ENCODE results near the gene CWH43.

- TF ChIP-seq CTCF (IDR thresholded peaks at IDR 0.05) (no peak), EP300 (IDR thresholded peaks at IDR 0.05) (no peak)
Measured at GRCh38 chr4:48960988-48961635, 25.0 kb upstream of the CWH43 start.
